ENCODE results near the gene SRP68. TPM values are rescaled to one million over a fixed set of nuclear protein-coding genes. Genes with fewer than 3 reads are reported as not detected.

The SRP68 gene
- total and polyA plus RNA-seq, 2 donors (not counting 1 experiment from before 2014, with no cell fraction given): 29.6 to 82.3 TPM

GRCh38 chr17:76009969-76010661, 62.2 kb downstream of the SRP68 start:
- POLR2A ChIA-PET: no interaction called here
- no peak overlapping the region for H3K27ac ChIP-seq (ENCODE audit: low read length in 2 of 2)
- no peaks in the 10 kb centered on the region for H3K9me3 ChIP-seq (ENCODE audit: control extremely low read depth in 1 of 3, control insufficient read depth in 2 of 3, insufficient read depth in 1 of 3, low read length in 2 of 3)
- no peak for TF ChIP-seq CTCF (IDR thresholded peaks at IDR 0.05)
- no peak for TF ChIP-seq EZH2 (IDR thresholded peaks at IDR 0.05; ENCODE audit: borderline replicate concordance, insufficient read depth, low read depth, low read length, poor library complexity, severe bottlenecking)
- DNase-seq (no peak), ATAC-seq (ENCODE audit: low read depth) (no peak)
- no peaks in the 10 kb centered on the region for H3K79me2 ChIP-seq (ENCODE audit: control insufficient read depth, insufficient read depth, low read length)
- no peak overlapping the region for H3K9ac ChIP-seq (ENCODE audit: low read length)
- WGBS (ENCODE audit: insufficient coverage): 82% methylated on average over 21 of the region's 21 CpGs
- Mint-ChIP-seq H3K4me3 (no peak overlapping the region), H3K9me3 (ENCODE audit: insufficient read depth) (no peaks in the 10 kb centered on the region), H3K27ac (no peak overlapping the region), H3K4me1 (no peaks in the 10 kb centered on the region), H3K27me3 (no peaks in the 10 kb centered on the region)
- intact Hi-C loops (cut with micrococcal nuclease): loop anchor here (10.0 kb wide), 2 partner anchors 165 to 255 kb away; partner anchors contain the start of gene UNC13D
- peaks cover 0 to 10% of the 10 kb centered on the region in 2 donors for H3K4me1 ChIP-seq (ENCODE audit: control insufficient read depth in 2 of 2, insufficient read depth in 2 of 2, low read length in 2 of 2)
- H2AFZ ChIP-seq (ENCODE audit: insufficient read depth, low read depth, low read length, poor library complexity, severe bottlenecking): no peak overlapping the region
- no peaks in the 10 kb centered on the region for H4K20me1 ChIP-seq (ENCODE audit: control insufficient read depth, insufficient read depth, low read length, poor library complexity, severe bottlenecking)
- no peak overlapping the region for H3K4me2 ChIP-seq (replicated peaks; ENCODE audit: low read depth, low read length, poor library complexity, severe bottlenecking)
- H3K4me3 ChIP-seq (ENCODE audit: control extremely low read depth in 1 of 5, extremely low read depth in 1 of 5, insufficient read depth in 1 of 5, low read depth in 2 of 5, low read length in 4 of 5): no peak overlapping the region
- no peaks in the 10 kb centered on the region for H3K36me3 ChIP-seq (replicated peaks in 1 of 2; ENCODE audit: control extremely low read depth in 1 of 2, control insufficient read depth in 1 of 2, extremely low read depth in 1 of 2, insufficient read depth in 2 of 2, low read length in 1 of 2)
- CTCF ChIA-PET: interaction anchor here (0.7 to 5.5 kb wide), 8 partner anchors 8 to 264 kb away, joined by 3 to 35 read pairs (median 4); partner anchors contain the start of genes CDK3, FOXJ1 and MRPL38
- H3K27me3 ChIP-seq (replicated peaks in 1 of 4; ENCODE audit: control extremely low read depth in 1 of 4, control insufficient read depth in 3 of 4, insufficient read depth in 4 of 4, low read length in 3 of 4): peaks cover 0 to 7% (median 2%) of the 10 kb centered on the region in 4 experiments

GRCh38 chr17:76009447-76009846, 62.9 kb downstream of the SRP68 start:
- POLR2A ChIA-PET: no interaction called here
- no peak for ATAC-seq (ENCODE audit: low read depth)
- H3K27ac Mint-ChIP-seq: no peak overlapping the region
- Histone ChIP-seq H3K27ac (ENCODE audit: low read length in 2 of 2) (no peak overlapping the region), H3K4me2 (replicated peaks; ENCODE audit: low read depth, low read length, poor library complexity, severe bottlenecking) (no peak overlapping the region), H3K36me3 (replicated peaks in 1 of 2; ENCODE audit: control extremely low read depth in 1 of 2, control insufficient read depth in 1 of 2, extremely low read depth in 1 of 2, insufficient read depth in 2 of 2, low read length in 1 of 2) (no peaks in the 10 kb centered on the region), H3K9ac (ENCODE audit: low read length) (no peak overlapping the region), H4K20me1 (ENCODE audit: control insufficient read depth, insufficient read depth, low read length, poor library complexity, severe bottlenecking) (no peaks in the 10 kb centered on the region), H3K27me3 (replicated peaks in 1 of 4; ENCODE audit: control extremely low read depth in 1 of 4, control insufficient read depth in 3 of 4, insufficient read depth in 4 of 4, low read length in 3 of 4) (peaks cover 0 to 3% (median under 1%) of the 10 kb centered on the region in 4 experiments), H3K4me1 (ENCODE audit: control insufficient read depth in 2 of 2, insufficient read depth in 2 of 2, low read length in 2 of 2) (peaks cover 0 to 8% of the 10 kb centered on the region in 2 donors), H3K4me3 (ENCODE audit: control extremely low read depth in 1 of 5, extremely low read depth in 1 of 5, insufficient read depth in 1 of 5, low read depth in 2 of 5, low read length in 4 of 5) (no peak overlapping the region), H3K79me2 (ENCODE audit: control insufficient read depth, insufficient read depth, low read length) (no peaks in the 10 kb centered on the region), H2AFZ (ENCODE audit: insufficient read depth, low read depth, low read length, poor library complexity, severe bottlenecking) (no peak overlapping the region), H3K9me3 (ENCODE audit: control extremely low read depth in 1 of 3, control insufficient read depth in 2 of 3, insufficient read depth in 1 of 3, low read length in 2 of 3) (no peaks in the 10 kb centered on the region)
- intact Hi-C loops (cut with micrococcal nuclease): loop anchor here (10.0 kb wide), 2 partner anchors 165 to 255 kb away; partner anchors contain the start of gene UNC13D
- H3K9me3 Mint-ChIP-seq (ENCODE audit: insufficient read depth): no peaks in the 10 kb centered on the region
- WGBS (ENCODE audit: insufficient coverage): 97% methylated on average over 20 of the region's 20 CpGs
- H3K27me3 Mint-ChIP-seq: no peaks in the 10 kb centered on the region
- H3K4me1 Mint-ChIP-seq: no peaks in the 10 kb centered on the region
- H3K4me3 Mint-ChIP-seq: no peak overlapping the region
- CTCF ChIA-PET: interaction anchor here (0.7 to 5.5 kb wide), 5 partner anchors 7 to 263 kb away, joined by 3 to 35 read pairs (median 4); partner anchors contain the start of gene MRPL38
- no peak for TF ChIP-seq EZH2 (IDR thresholded peaks at IDR 0.05; ENCODE audit: borderline replicate concordance, insufficient read depth, low read depth, low read length, poor library complexity, severe bottlenecking)
- no peak for TF ChIP-seq CTCF (IDR thresholded peaks at IDR 0.05)
- no peak for DNase-seq
